Esophagus muscularis mucosa (tissue), 4 donors: ENCODE measurements around the gene CELSR1. TPM values are rescaled to one million over a fixed set of nuclear protein-coding genes. Genes with fewer than 3 reads are reported as not detected.

ENCODE experiments used
- DNase-seq: peaks from one replicate; pipeline ENCODE4 v3.0.0-alpha.2; 2017; ENCODE audit errors: extremely low spot score
- H3K27ac ChIP-seq, 4 donors: fragments of 200-600 bp; sonication (generic); replicated peaks in 1 of 4; 1 replicate in 3 of 4; 2 replicates in 1 of 4; pipeline ENCODE4 v1.5.1; 2016 to 2019; ENCODE audit warnings: mild to moderate bottlenecking in 1 of 4
- H3K27me3 ChIP-seq, 4 donors: fragments of 200-600 bp; sonication (generic); one replicate each; pipeline versions ENCODE4 v1.5.1 to v1.6.0; 2016 to 2019
- H3K36me3 ChIP-seq, 4 donors: fragments of 200-600 bp; sonication (generic); one replicate each; pipeline ENCODE4 v1.5.1; 2016 to 2019
- H3K4me1 ChIP-seq, 4 donors: fragments of 200-600 bp; sonication (generic); one replicate each; pipeline ENCODE4 v1.5.1; 2016 to 2019
- H3K4me3 ChIP-seq, 4 donors: fragments of 200-600 bp; sonication (generic); 1 replicate in 2 of 4; 2 replicates in 2 of 4; pipeline ENCODE4 v1.5.1; 2016 to 2019; ENCODE audit warnings: mild to moderate bottlenecking in 4 of 4, moderate library complexity in 1 of 4
- H3K9me3 ChIP-seq, 4 donors: fragments of 200-600 bp; sonication (generic); 1 replicate in 3 of 4; 2 replicates in 1 of 4; pipeline ENCODE4 v1.5.1; 2016 to 2019
- CTCF ChIP-seq, 3 experiments: fragments of 200-600 bp in 2 of 3; fragments of 450-650 bp in 1 of 3; sonication (generic) in 2 of 3; IDR thresholded peaks; one replicate each; pipeline ENCODE4 v1.5.1; 2017 to 2019; ENCODE audit warnings: antibody characterized with exemption in 3 of 3, mild to moderate bottlenecking in 2 of 3, moderate library complexity in 1 of 3
- EP300 ChIP-seq: sonication (generic); formaldehyde crosslinking; IDR thresholded peaks from one replicate; pipeline ENCODE4 v1.6.1; 2017; ENCODE audit warnings: antibody characterized with exemption
- POLR2A ChIP-seq: fragments of 450-650 bp; IDR thresholded peaks from one replicate; pipeline ENCODE4 v1.6.1; 2017; ENCODE audit warnings: antibody characterized with exemption, moderate library complexity, mild to moderate bottlenecking, low read depth
- POLR2AphosphoS5 ChIP-seq, 2 donors: sonication (generic); formaldehyde crosslinking; IDR thresholded peaks; one replicate each; pipeline ENCODE4 v1.6.1; 2017; ENCODE audit warnings: antibody characterized with exemption in 2 of 2
- WGBS: methylation state at CpG from one replicate; pipeline ENCODE4 v1.1.5; 2018; 5-methylcytosine and 5-hydroxymethylcytosine counted together
- intact Hi-C: fragments of 100-400 bp; cut with DNase I; formaldehyde crosslinking; loops from one replicate; pipeline ENCODE4 v1.15.1; 2023
- total RNA-seq, 4 donors: library from RNA; depleted of rRNA; stranded (reverse); fragments of >200 nt; gene quantifications; one replicate each; pipeline versions ENCODE4 v1.1.0 to v1.2.1, GENCODE V29; 2016

The CELSR1 gene
- total RNA-seq, 4 donors from 2014 or later: 2.5 to 2.7 (median 2.6) TPM

- Histone ChIP-seq H3K27me3 (no peaks in the 10 kb centered on the region), H3K9me3 (no peaks in the 10 kb centered on the region), H3K4me1 (peaks cover 0 to 40% (median 8%) of the 10 kb centered on the region in 4 donors), H3K36me3 (peaks cover 83 to 99% (median 98%) of the 10 kb centered on the region in 4 donors), H3K27ac (no peak overlapping the region), H3K4me3 (no peak overlapping the region)
- TF ChIP-seq POLR2AphosphoS5 (IDR thresholded peaks at IDR 0.05): no peak
- TF ChIP-seq POLR2A: no peak
- no peak for TF ChIP-seq EP300
- TF ChIP-seq CTCF (IDR thresholded peaks at IDR 0.05): no peak
- WGBS: 90% methylated on average over 14 of the region's 18 CpGs
- intact Hi-C loops: no loop called here
- no peak for DNase-seq
Measured at GRCh38 chr22:46349238-46349637, 188.2 kb downstream of the CELSR1 start.

- TF ChIP-seq POLR2AphosphoS5 (IDR thresholded peaks at IDR 0.05) (no peak), CTCF (IDR thresholded peaks at IDR 0.05) (no peak), POLR2A (no peak), EP300 (no peak)
- intact Hi-C loops: no loop called here
- Histone ChIP-seq H3K4me3 (no peak overlapping the region), H3K27ac (no peak overlapping the region), H3K27me3 (no peaks in the 10 kb centered on the region), H3K4me1 (peaks cover 0 to 33% (median 8%) of the 10 kb centered on the region in 4 donors), H3K36me3 (peaks cover 74 to 99% (median 97%) of the 10 kb centered on the region in 4 donors), H3K9me3 (no peaks in the 10 kb centered on the region)
- DNase-seq: no peak
- 98% methylated on average over 13 of the region's 15 CpGs for WGBS
Measured at GRCh38 chr22:46348099-46348695, 189.2 kb downstream of the CELSR1 start.

- Histone ChIP-seq H3K36me3 (peaks cover 72 to 99% (median 97%) of the 10 kb centered on the region in 4 donors), H3K27me3 (no peaks in the 10 kb centered on the region), H3K9me3 (no peaks in the 10 kb centered on the region), H3K27ac (no peak overlapping the region), H3K4me3 (no peak overlapping the region), H3K4me1 (peaks cover 0 to 32% (median 8%) of the 10 kb centered on the region in 4 donors)
- 93% methylated on average over 10 of the region's 12 CpGs for WGBS
- DNase-seq: no peak
- TF ChIP-seq POLR2AphosphoS5 (IDR thresholded peaks at IDR 0.05): no peak
- no peak for TF ChIP-seq CTCF (IDR thresholded peaks at IDR 0.05)
- no peak for TF ChIP-seq EP300
- no peak for TF ChIP-seq POLR2A
- intact Hi-C loops: no loop called here
Measured at GRCh38 chr22:46347646-46348045, 189.8 kb downstream of the CELSR1 start.

GRCh38 chr22:46346680-46347405, 190.6 kb downstream of the CELSR1 start:
- H3K36me3 ChIP-seq: peaks cover 70 to 99% (median 97%) of the 10 kb centered on the region in 4 donors
- no peak overlapping the region for H3K4me3 ChIP-seq
- no peak for TF ChIP-seq POLR2AphosphoS5 (IDR thresholded peaks at IDR 0.05)
- no peak for TF ChIP-seq CTCF (IDR thresholded peaks at IDR 0.05)
- TF ChIP-seq EP300: no peak
- no peak for TF ChIP-seq POLR2A
- DNase-seq: no peak
- H3K9me3 ChIP-seq: no peaks in the 10 kb centered on the region
- peaks cover 0 to 27% (median 8%) of the 10 kb centered on the region in 4 donors for H3K4me1 ChIP-seq
- H3K27me3 ChIP-seq: no peaks in the 10 kb centered on the region
- intact Hi-C loops: no loop called here
- 88% methylated on average over 19 of the region's 19 CpGs for WGBS
- H3K27ac ChIP-seq: no peak overlapping the region
